ACC112 (cell line): ENCODE results near the gene LILRA5.
"Not testable (repeated sequence)": the region's sequence is repeated elsewhere in the genome, so short reads cannot be mapped to it uniquely, and the experiment has no call there.

Experiments used
- H2AFZ ChIP-seq: fragments of 200-600 bp; sonication (generic); one replicate; pipeline ENCODE4 v1.6.0; 2017; ENCODE audit warnings: antibody characterized with exemption, low read length; ENCODE audit not compliant: unreplicated experiment
- H3K27ac ChIP-seq: fragments of 200-600 bp; sonication (generic); 2 replicates; pipeline ENCODE4 v1.5.1; 2014; ENCODE audit warnings: low read depth, mild to moderate bottlenecking, antibody characterized with exemption, low read length, moderate library complexity
- H3K27me3 ChIP-seq: fragments of 200-600 bp; sonication (generic); 2 replicates; pipeline ENCODE4 v1.6.1; 2014; ENCODE audit warnings: mild to moderate bottlenecking, antibody characterized with exemption, low read length, moderate library complexity, mixed read lengths; ENCODE audit not compliant: insufficient read depth
- H3K36me3 ChIP-seq: fragments of 200-600 bp; sonication (generic); 2 replicates; pipeline ENCODE4 v1.6.1; 2016; ENCODE audit warnings: mild to moderate bottlenecking, antibody characterized with exemption, low read length, moderate library complexity, mixed read lengths; ENCODE audit not compliant: insufficient read depth
- H3K4me1 ChIP-seq: fragments of 200-600 bp; sonication (generic); one replicate; pipeline ENCODE4 v1.6.1; 2016; ENCODE audit warnings: low read length, mixed read lengths; ENCODE audit not compliant: insufficient read depth, unreplicated experiment, control insufficient read depth
- H3K4me3 ChIP-seq: fragments of 200-600 bp; sonication (generic); 2 replicates; pipeline ENCODE4 v1.5.1; 2014; ENCODE audit warnings: mild to moderate bottlenecking, low read depth, low read length
- H3K79me2 ChIP-seq: fragments of 200-600 bp; sonication (generic); one replicate; pipeline ENCODE4 v1.6.0; 2016; ENCODE audit warnings: low read length; ENCODE audit not compliant: control insufficient read depth, unreplicated experiment, insufficient read depth

Gene LILRA5

DNA sequence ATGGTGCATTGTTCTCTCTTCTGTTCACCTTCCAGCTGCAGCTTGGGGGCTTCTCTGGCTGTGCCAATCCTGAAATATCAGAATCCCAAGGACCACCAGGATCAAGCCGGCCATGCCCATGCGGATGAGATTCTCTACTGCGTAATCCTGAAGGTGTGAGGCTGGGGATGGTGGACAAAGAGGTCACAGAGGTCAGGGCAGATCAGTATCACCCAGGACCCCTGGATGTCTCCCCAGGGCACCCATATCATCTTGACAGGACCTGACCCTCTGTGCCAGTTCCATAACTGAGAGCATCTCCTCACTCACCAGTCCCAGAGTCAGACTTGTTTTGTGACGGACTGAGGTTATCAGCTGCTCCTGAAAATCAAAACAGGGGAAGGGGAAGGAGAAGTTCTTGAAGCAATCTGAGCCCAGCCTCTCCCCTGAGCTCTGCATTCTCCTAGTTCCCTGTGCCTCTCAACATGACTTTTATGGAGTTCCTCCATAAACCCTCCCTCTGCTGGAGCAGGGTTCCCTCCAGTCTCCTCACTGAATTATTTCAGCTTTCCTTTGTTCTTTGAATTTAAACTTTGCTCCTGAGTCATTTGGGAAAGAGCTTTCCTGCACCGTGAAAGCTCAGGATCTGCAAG, 5.5 kb downstream of the LILRA5 start:
- peaks cover 7% of the 10 kb centered on the region for H3K27me3 ChIP-seq
- H2AFZ ChIP-seq, result no peak overlapping the region
- no peaks in the 10 kb centered on the region for H3K36me3 ChIP-seq
- H3K4me3 ChIP-seq, result no peak overlapping the region
- no peaks in the 10 kb centered on the region for H3K79me2 ChIP-seq
- no peaks in the 10 kb centered on the region for H3K4me1 ChIP-seq
- no peak overlapping the region for H3K27ac ChIP-seq

DNA sequence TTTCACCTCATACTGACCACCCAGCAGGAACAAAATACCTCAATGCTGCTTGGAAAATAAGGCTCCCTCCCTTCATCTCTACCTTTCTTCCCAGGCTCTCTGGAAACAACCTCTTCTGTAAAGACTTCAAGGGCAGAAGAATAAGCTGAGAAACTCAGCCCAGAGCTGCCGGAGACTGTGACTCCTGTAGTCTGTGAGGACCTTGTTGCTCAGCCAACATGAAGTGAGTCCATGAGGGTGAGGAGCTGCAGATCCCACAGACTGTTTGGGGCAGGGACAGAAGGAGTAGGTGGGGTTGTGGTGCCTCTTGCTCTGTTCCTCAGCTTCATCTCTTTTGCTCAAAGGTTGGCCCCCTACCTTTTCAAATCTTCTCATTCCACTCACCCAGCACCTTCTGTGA, 7.8 kb downstream of the LILRA5 start:
- no peaks in the 10 kb centered on the region for H3K79me2 ChIP-seq
- H2AFZ ChIP-seq, result no peak overlapping the region
- H3K4me3 ChIP-seq, result no peak overlapping the region
- peaks cover 9% of the 10 kb centered on the region for H3K27me3 ChIP-seq
- no peak overlapping the region for H3K27ac ChIP-seq
- H3K36me3 ChIP-seq, result no peaks in the 10 kb centered on the region
- no peaks in the 10 kb centered on the region for H3K4me1 ChIP-seq

DNA sequence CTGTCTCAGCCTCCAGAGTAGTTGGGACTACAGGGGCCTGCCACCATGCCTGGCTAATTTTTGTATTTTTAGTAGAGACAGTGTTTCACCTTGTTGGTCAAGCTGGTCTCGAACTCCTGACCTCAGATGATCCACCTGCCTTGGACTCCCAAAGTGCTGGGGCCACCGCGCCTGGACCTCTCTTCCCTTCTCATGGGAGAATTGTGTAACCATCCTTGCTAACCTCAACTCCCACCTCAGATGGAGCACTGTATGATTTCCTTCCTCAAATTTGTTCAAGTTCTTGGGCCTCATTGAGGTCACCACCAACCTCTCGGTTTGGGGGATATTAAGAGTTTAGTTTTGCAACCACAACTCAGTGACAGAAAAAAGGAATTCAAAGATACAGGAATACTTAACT, 10.7 kb downstream of the LILRA5 start:
- Histone ChIP-seq H3K79me2 (no peaks in the 10 kb centered on the region), H3K4me3 (no peak overlapping the region), H3K27me3 (peaks cover 23% of the 10 kb centered on the region), H3K27ac (no peak overlapping the region), H3K4me1 (no peaks in the 10 kb centered on the region), H2AFZ (no peak overlapping the region), H3K36me3 (no peaks in the 10 kb centered on the region)

DNA sequence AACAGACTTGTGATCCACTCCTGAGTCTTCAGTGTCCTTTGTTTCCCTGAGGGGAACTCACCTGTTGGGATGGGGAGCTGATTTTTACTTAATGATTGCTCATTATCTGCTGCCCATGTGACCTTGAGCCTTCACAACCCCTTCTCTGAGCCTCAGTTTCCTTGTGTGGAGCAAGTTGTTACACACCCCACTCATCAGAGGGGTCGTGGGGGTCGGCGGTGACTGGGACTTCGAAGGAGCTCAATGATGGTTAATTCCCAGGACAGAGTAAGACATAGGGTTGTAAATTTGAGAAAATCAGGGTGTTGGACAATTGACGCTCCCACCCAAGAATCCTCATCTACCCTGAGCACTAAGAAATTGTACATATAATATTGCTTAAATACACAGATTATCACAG, 13.5 kb downstream of the LILRA5 start:
- Histone ChIP-seq H3K27ac (no peak overlapping the region), H2AFZ (no peak overlapping the region), H3K27me3 (peaks cover 23% of the 10 kb centered on the region), H3K79me2 (no peaks in the 10 kb centered on the region), H3K36me3 (no peaks in the 10 kb centered on the region), H3K4me1 (no peaks in the 10 kb centered on the region), H3K4me3 (no peak overlapping the region)

DNA sequence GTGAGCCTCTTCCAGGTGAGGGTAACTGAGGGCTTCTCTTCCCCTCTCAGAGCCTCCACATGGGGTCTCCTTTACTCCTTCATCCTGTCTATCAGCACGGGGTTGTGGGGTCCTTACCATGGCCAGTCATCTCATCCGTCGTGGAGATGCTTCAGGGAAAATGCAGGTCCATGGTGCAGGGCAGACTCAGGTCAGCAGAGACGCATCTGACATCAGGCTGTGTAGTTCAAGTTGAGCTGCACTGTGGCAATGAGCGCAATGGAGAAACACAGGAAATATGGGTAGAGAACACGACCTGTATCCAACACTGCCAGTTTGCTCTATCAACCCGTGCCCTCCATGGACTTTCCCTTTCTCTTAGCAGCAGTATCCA, 13.9 kb downstream of the LILRA5 start:
- Histone ChIP-seq H2AFZ (no peak overlapping the region), H3K27ac (no peak overlapping the region)

DNA sequence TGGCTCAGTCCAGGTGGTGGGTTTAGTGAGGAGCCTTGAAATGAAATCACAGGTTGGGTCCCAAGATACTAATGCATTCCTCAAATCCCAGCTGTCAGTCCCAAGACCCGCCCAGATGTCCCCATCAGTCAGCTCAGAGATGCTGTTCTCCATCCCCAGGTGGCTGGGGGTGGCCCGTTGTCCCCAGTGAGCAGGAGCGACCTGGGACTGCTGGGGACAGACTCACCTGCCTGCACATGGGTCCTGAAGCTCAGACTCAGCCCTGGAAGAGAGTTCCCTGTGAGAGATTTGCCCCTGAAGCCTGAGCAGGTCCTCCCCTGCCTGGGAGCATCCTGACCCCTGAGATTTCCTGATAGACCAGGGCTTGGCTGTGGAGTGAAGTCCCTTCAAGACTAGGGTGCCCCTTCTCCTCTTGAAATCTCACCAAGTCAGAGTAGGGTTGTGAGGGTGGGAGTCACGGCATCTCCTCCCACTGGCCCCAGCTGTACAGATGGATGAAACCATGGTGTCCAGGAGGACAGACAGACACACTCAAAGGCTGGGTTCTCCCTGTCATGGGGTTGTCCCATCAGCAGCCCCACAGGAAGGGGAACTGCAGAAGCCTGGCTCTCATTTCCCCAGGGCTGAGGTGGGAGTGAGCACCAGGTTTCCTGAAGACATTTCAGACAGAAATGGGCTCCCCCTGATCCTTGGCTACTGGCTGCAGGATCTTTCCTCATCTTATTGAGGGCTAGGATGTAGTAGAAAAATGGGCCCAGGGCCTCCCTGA, 14.4 kb downstream of the LILRA5 start:
- no peaks in the 10 kb centered on the region for H3K79me2 ChIP-seq
- peaks cover 27% of the 10 kb centered on the region for H3K27me3 ChIP-seq
- H3K4me3 ChIP-seq, result no peak overlapping the region
- no peak overlapping the region for H2AFZ ChIP-seq
- no peaks in the 10 kb centered on the region for H3K4me1 ChIP-seq
- H3K36me3 ChIP-seq, result no peaks in the 10 kb centered on the region
- H3K27ac ChIP-seq, result no peak overlapping the region

More for the DNA sequence above, 13.9 kb downstream of the LILRA5 start:
- Histone ChIP-seq H3K4me1 (no peaks in the 10 kb centered on the region), H3K4me3 (no peak overlapping the region), H3K27me3 (peaks cover 23% of the 10 kb centered on the region), H3K79me2 (no peaks in the 10 kb centered on the region), H3K36me3 (no peaks in the 10 kb centered on the region)

DNA sequence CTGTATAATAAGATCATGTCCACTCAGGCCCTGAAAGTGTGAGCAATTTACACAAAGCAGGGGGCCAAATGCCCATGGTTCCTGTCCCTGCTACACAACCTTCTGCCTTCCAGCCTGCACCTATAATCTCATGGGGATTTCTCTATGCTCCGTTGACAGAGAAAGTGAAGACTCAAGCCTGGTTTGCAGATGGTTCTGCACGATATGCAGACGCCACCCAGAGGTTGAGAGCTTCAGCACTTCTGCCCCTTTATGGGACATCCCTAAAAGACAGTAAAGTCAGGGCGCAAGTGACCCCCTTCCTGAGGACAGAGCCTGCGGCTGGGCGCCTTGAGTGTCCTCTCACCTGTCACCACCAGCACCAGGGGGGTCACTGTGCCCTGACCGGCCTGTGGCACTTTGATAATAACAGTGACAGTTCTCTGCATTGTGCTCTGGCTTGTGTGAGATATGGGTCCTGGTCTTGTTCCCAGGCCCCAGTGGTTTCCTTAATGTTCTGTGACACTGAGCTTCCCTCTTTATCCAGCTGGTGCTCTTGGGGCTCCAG, 15.1 kb downstream of the LILRA5 start:
- H3K4me3 ChIP-seq, result no peak overlapping the region
- no peaks in the 10 kb centered on the region for H3K79me2 ChIP-seq
- H2AFZ ChIP-seq, result no peak overlapping the region
- H3K27ac ChIP-seq, result no peak overlapping the region
- no peaks in the 10 kb centered on the region for H3K4me1 ChIP-seq
- H3K27me3 ChIP-seq, result peaks cover 33% of the 10 kb centered on the region
- no peaks in the 10 kb centered on the region for H3K36me3 ChIP-seq

DNA sequence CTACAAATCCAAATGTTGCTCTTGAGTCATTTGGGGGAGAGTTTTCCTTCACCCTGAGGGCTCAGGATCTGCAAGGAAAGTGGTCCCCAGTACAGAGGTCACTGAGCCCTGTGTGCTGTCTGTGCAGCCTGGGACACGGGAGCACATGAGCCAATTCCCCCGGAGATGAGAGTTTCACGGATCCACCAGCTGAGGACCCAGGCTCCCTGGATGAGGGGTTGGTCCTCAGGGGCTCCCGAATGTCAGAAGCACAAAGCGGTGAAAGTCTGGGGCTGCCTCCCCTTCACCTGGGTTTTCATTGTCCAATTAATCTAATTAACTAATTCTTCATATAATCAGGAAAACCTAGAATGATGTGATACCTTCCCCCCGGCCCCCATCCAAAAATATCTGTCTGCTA, 18.4 kb downstream of the LILRA5 start:
- no peaks in the 10 kb centered on the region for H3K79me2 ChIP-seq
- H3K4me1 ChIP-seq, result no peaks in the 10 kb centered on the region
- no peak overlapping the region for H3K4me3 ChIP-seq
- no peaks in the 10 kb centered on the region for H3K36me3 ChIP-seq
- no peak overlapping the region for H2AFZ ChIP-seq
- H3K27ac ChIP-seq, result no peak overlapping the region
- peaks cover 38% of the 10 kb centered on the region for H3K27me3 ChIP-seq

DNA sequence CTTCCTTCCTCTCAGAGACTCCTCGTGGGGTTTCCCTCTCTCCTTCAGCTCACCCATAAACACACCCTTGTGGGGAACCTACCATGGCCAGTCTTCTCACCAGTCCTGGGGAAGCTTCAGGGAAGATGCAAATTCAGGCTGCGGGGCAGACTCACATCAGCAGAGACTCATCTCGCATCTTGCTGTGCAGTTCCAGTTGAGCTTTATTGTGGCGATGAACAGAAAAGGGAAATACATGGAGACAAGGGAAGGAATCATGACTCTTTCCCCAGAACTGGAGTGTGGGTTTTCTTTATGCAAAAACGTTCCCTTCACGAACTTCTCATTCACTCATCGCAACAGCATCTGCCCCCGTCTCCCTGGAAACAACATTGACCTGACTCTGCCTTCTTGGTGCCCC, 23.8 kb downstream of the LILRA5 start:
- not testable (repeated sequence) for H2AFZ ChIP-seq, H3K4me3 ChIP-seq, H3K79me2 ChIP-seq, H3K4me1 ChIP-seq, H3K27ac ChIP-seq, H3K36me3 ChIP-seq
- H3K27me3 ChIP-seq, result peaks cover 23% of the 10 kb centered on the region

DNA sequence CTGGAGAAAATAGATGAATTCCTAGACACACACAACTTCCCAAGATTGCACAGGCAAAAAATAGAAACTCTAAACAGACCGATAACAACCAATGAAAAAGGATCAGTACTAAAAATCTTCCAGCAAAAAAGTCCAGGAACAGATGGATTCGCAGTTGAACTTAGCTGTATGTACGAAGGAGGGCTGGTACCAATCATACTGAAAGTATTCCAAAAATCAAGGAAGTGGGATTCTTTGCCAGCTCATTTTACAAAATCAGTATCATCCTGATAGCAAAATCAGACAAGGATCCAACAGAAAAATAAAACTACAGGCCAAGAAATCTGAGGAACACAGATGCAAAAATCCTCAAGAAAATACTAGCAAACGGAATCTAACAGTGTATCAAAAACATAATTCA, 25.5 kb downstream of the LILRA5 start:
- Histone ChIP-seq H3K27me3 (peaks cover 21% of the 10 kb centered on the region), H3K27ac (0 out of 2 replicates have a peak overlapping the region, but pooled peaks have one; percentile 29), H3K36me3 (no peaks in the 10 kb centered on the region), H3K4me3 (no peak overlapping the region), H3K79me2 (no peaks in the 10 kb centered on the region), H3K4me1 (peaks cover 3% of the 10 kb centered on the region), H2AFZ (no peak overlapping the region)

DNA sequence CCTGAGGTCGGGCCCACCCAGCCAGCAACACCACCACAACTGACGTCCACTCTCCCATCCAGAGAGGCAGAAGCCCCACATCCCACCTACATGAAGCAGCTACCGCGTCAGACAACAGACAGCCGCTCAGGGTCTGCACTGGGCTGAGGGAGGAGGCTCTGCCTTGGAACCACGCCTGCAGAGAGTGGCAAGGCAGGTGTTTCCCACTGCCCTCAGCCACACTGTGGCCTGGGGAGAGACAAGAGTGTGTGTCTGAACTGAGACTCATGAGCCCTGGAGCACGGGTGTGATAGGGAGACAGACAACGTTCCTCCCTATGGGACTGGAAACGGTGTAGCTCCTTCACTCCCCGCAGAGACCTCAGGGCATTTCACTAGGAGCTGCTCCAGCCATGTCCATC, 26.7 kb downstream of the LILRA5 start:
- H3K79me2 ChIP-seq, H3K4me1 ChIP-seq, H3K27ac ChIP-seq, H2AFZ ChIP-seq, H3K36me3 ChIP-seq, H3K4me3 ChIP-seq: not testable (repeated sequence)
- H3K27me3 ChIP-seq, result peaks cover 17% of the 10 kb centered on the region
